NCI-H146 treated with DMSO at 0.1 percent for 48 hours (cell line): ENCODE results near the gene SATL1.
"Not testable (repeated sequence)": the region's sequence is repeated elsewhere in the genome, so short reads cannot be mapped to it uniquely, and the experiment has no call there.

Experiments used
- DNase-seq: peaks from one replicate; lab custom pipeline; 2025; ENCODE audit not compliant: unreplicated experiment; lab: John Stamatoyannopoulos, UW

SATL1 gene

GRCh38 chrX:85109235-85109634, 134.3 kb downstream of the SATL1 start:
- no peak for DNase-seq

GRCh38 chrX:85108165-85108564, 135.4 kb downstream of the SATL1 start:
- no peak for DNase-seq

- DNase-seq, result no peak
Observed at GRCh38 chrX:85107407-85107806, 136.2 kb downstream of the SATL1 start.

- no peak for DNase-seq
Observed at GRCh38 chrX:85089321-85089840, 154.2 kb downstream of the SATL1 start.

GRCh38 chrX:85084770-85085393, 158.7 kb downstream of the SATL1 start:
- no peak for DNase-seq

GRCh38 chrX:85077247-85077646, 166.3 kb downstream of the SATL1 start:
- not testable (repeated sequence) for DNase-seq

- DNase-seq, result no peak
Observed at GRCh38 chrX:85065512-85066198, 177.9 kb downstream of the SATL1 start.

GRCh38 chrX:85052636-85053343, 190.8 kb downstream of the SATL1 start:
- no peak for DNase-seq

- no peak for DNase-seq
Observed at GRCh38 chrX:85052205-85052604, 191.4 kb downstream of the SATL1 start.

GRCh38 chrX:85051627-85052026, 192.0 kb downstream of the SATL1 start:
- no peak for DNase-seq
